A549 (cell line): ENCODE data around the gene CHURC1. TPM values are rescaled to one million over a fixed set of nuclear protein-coding genes. Genes with fewer than 3 reads are reported as not detected.

ENCODE experiments used
- ATAC-seq, 2 experiments: fragments of 200-7000 bp in 1 of 2; fragments of >200 bp in 1 of 2; cut with Nextera tagmentation in 1 of 2; cut with Tn5 transposase in 1 of 2; 3 replicates each; pipeline versions ENCODE4 v1.8.0 to v1.9.1; 2018 to 2020; ENCODE audit warnings: mild to moderate bottlenecking in 1 of 2, moderate library complexity in 1 of 2
- CTCF ChIA-PET: fragments of 300-600 bp; sonication (Branson Sonifier 250); formaldehyde crosslinking; extraction: SDS; loops from one replicate; lab custom pipeline; 2021; ENCODE audit warnings: antibody characterized with exemption, inconsistent platforms; lab: Yijun Ruan, JAX
- POLR2A ChIA-PET: fragments of 350-600 bp; formaldehyde crosslinking; extraction: SDS; loops from one replicate; lab custom pipeline; 2021; ENCODE audit warnings: antibody characterized with exemption, inconsistent platforms; lab: Yijun Ruan, JAX
- DNase-seq, 2 experiments: peaks; one replicate each; pipeline versions ENCODE4 v3.0.0 to v3.0.0-alpha.2; 2011 to 2016; ENCODE audit warnings: low read depth in 1 of 2, low spot score in 1 of 2
- FAIRE-seq: peaks from 2 replicates; lab custom pipeline; 2011; peaks lifted over from hg19 to GRCh38; lab: Jason Lieb, UNC
- H3K27ac ChIP-seq, 2 experiments: fragments of >200 bp; sonication (Bioruptor Twin); formaldehyde crosslinking; 3 replicates each; pipeline ENCODE4 v1.5.1; 2016 to 2017
- H3K4me1 ChIP-seq: fragments of >200 bp; sonication (Bioruptor Twin); formaldehyde crosslinking; 3 replicates; pipeline ENCODE4 v1.6.1; 2016
- H3K4me2 ChIP-seq: fragments of >200 bp; sonication (Bioruptor Twin); formaldehyde crosslinking; 3 replicates; pipeline ENCODE4 v1.6.1; 2016
- H3K4me3 ChIP-seq: fragments of >200 bp; sonication (Bioruptor Twin); formaldehyde crosslinking; 3 replicates; pipeline ENCODE4 v1.5.1; 2016
- H3K9me3 ChIP-seq: fragments of >200 bp; sonication (Bioruptor Twin); formaldehyde crosslinking; 3 replicates; pipeline ENCODE4 v1.6.1; 2016
- ATOH8 ChIP-seq: fragments of 250-450 bp; sonication (Bioruptor Pico); IDR thresholded peaks from 2 replicates; pipeline ENCODE4 v1.5.0; 2020; ENCODE audit warnings: low read depth, mild to moderate bottlenecking, moderate library complexity
- CBX2 ChIP-seq: fragments of 200-600 bp; sonication (generic); IDR thresholded peaks from 2 replicates; pipeline ENCODE4 v1.6.1; 2016; ENCODE audit warnings: low read depth, mild to moderate bottlenecking, borderline replicate concordance
- CEBPB ChIP-seq, 2 experiments: fragments of >200 bp in 1 of 2; sonication (Bioruptor Twin) in 1 of 2; formaldehyde crosslinking in 1 of 2; IDR thresholded peaks; 2 replicates each; pipeline ENCODE4 v1.6.1; 2012 to 2016
- CHD2 ChIP-seq: fragments of 150-350 bp; IDR thresholded peaks from 2 replicates; pipeline ENCODE4 v1.6.1; 2014; ENCODE audit warnings: low read length; ENCODE audit not compliant: partially characterized antibody
- E2F6 ChIP-seq: IDR thresholded peaks from 2 replicates; pipeline ENCODE4 v1.6.1; 2012; ENCODE audit warnings: low read depth, borderline replicate concordance
- EHF ChIP-seq: fragments of 250-450 bp; sonication (Bioruptor Pico); IDR thresholded peaks from 2 replicates; pipeline ENCODE4 v1.5.0; 2020; ENCODE audit warnings: mild to moderate bottlenecking
- ESRRA ChIP-seq: fragments of 150-350 bp; IDR thresholded peaks from 2 replicates; pipeline ENCODE4 v1.6.1; 2014; ENCODE audit warnings: mild to moderate bottlenecking, low read length, borderline replicate concordance
- FOSL2 ChIP-seq, 2 experiments: fragments of 450-650 bp in 1 of 2; fragments of >200 bp in 1 of 2; sonication (Bioruptor Twin) in 1 of 2; formaldehyde crosslinking; IDR thresholded peaks; 2 replicates each; pipeline versions ENCODE4 v1.5.0 to v1.6.1; 2016 to 2020; ENCODE audit warnings: mild to moderate bottlenecking in 1 of 2, moderate library complexity in 1 of 2
- HDAC2 ChIP-seq: fragments of 200-600 bp; sonication (generic); IDR thresholded peaks from 2 replicates; pipeline ENCODE4 v1.6.1; 2016
- HOXA7 ChIP-seq: fragments of 250-450 bp; sonication (Bioruptor Pico); IDR thresholded peaks from 2 replicates; pipeline ENCODE4 v1.5.0; 2020; ENCODE audit warnings: mild to moderate bottlenecking, moderate library complexity
- MAZ ChIP-seq: fragments of 150-350 bp; IDR thresholded peaks from 2 replicates; pipeline ENCODE4 v1.6.1; 2014; ENCODE audit warnings: antibody characterized with exemption, low read depth, low read length, borderline replicate concordance
- MYC ChIP-seq: IDR thresholded peaks from 2 replicates; pipeline ENCODE4 v1.6.1; 2012; ENCODE audit warnings: mild to moderate bottlenecking, inconsistent platforms, low read length, improper control_type of control experiment, borderline replicate concordance
- NFE2L2 ChIP-seq: fragments of 150-350 bp; conservative IDR thresholded peaks from 2 replicates; pipeline ENCODE4 v1.6.1; 2014; ENCODE audit warnings: low read length
- NPAS2 ChIP-seq: fragments of 250-450 bp; sonication (Bioruptor Pico); IDR thresholded peaks from 2 replicates; pipeline ENCODE4 v1.8.0; 2022; ENCODE audit warnings: mild to moderate bottlenecking, moderate library complexity, borderline replicate concordance
- PHF8 ChIP-seq: fragments of 200-600 bp; sonication (generic); IDR thresholded peaks from 2 replicates; pipeline ENCODE4 v1.6.1; 2016; ENCODE audit warnings: low read depth, mild to moderate bottlenecking, antibody characterized with exemption, moderate library complexity, borderline replicate concordance
- POLR2A ChIP-seq: IDR thresholded peaks from 2 replicates; pipeline ENCODE4 v1.6.1; 2012; ENCODE audit warnings: mild to moderate bottlenecking, low read length
- RFX5 ChIP-seq: fragments of 450-650 bp; IDR thresholded peaks from 2 replicates; pipeline ENCODE4 v1.7.1; 2014; ENCODE audit warnings: antibody characterized with exemption, mild to moderate bottlenecking, moderate library complexity
- TFCP2L1 ChIP-seq: fragments of 250-450 bp; sonication (Bioruptor Pico); IDR thresholded peaks from 2 replicates; pipeline ENCODE4 v1.5.0; 2021; ENCODE audit warnings: mild to moderate bottlenecking
- ZC3H11A ChIP-seq: fragments of 450-650 bp; IDR thresholded peaks from 2 replicates; pipeline ENCODE4 v1.6.1; 2014; ENCODE audit warnings: antibody characterized with exemption, mild to moderate bottlenecking
- ZNF302 ChIP-seq: fragments of 250-450 bp; sonication (Bioruptor Pico); IDR thresholded peaks from 2 replicates; pipeline ENCODE4 v1.9.0; 2021; ENCODE audit warnings: inconsistent platforms, mild to moderate bottlenecking, moderate library complexity
- ZSCAN20 ChIP-seq: fragments of 250-450 bp; sonication (Bioruptor Pico); IDR thresholded peaks from 2 replicates; pipeline ENCODE4 v1.8.0; 2022; ENCODE audit warnings: mild to moderate bottlenecking, moderate library complexity
- WGBS: methylation state at CpG from one replicate; pipeline ENCODE4 v1.1.6; 2017; ENCODE audit errors: missing lambda C conversion rate; 5-methylcytosine and 5-hydroxymethylcytosine counted together
- polyA plus RNA-seq, 4 experiments: library from polyadenylated mRNA; depleted of rRNA in 3 of 4; stranded (reverse); fragments of >200 nt; fragmentation: RNase III in 1 of 4; extraction: RNeasy Plus Mini Kit Qiagen cat#74134 plus additional on column Dnase treatment in 1 of 4; gene quantifications; 2 replicates in 3 of 4; 3 replicates in 1 of 4; pipeline ENCODE4 v1.2.3, GENCODE V29; 2011 to 2017
- TF ChIP-seq, protein P1 (sequence below): IDR thresholded peaks from 2 replicates; pipeline ENCODE4 v1.6.1; 2012
- TF ChIP-seq, protein P2 (sequence below): IDR thresholded peaks from 2 replicates; pipeline ENCODE4 v1.6.1; 2012
- TF ChIP-seq, protein P3 (sequence below): fragments of 200-600 bp; sonication (generic); IDR thresholded peaks from 2 replicates; pipeline ENCODE4 v1.6.1; 2016; ENCODE audit warnings: antibody characterized with exemption, mild to moderate bottlenecking, moderate library complexity

Gene CHURC1
- polyA plus RNA-seq, 2 of the 4 experiments (the other 2 are of a cell fraction) = 151 to 153 TPM

DNA sequence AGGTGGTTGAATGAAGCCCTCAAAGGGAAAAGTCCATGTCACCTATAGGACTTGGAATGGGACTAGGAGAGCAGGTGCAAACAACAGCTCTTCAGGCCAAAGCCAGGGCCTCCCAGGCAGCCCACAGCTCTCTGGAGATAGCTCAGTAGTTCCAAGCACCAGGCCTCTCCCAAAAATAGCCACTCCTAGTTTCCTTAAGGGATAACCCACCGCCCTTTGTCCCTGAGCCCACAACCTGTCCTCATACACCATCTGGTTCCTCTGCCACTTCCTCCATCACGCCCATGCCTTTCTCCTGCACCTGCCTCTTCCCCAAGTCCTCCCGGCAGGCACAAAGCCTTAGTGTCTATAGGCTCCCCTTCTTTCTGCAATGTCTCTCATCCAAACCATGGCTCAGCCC is 55.8 kb downstream of the CHURC1 start:
- CTCF ChIA-PET = interaction anchor here (0.7 to 2.0 kb wide), 6 partner anchors 9 to 146 kb away, joined by 3 to 11 read pairs (median 4); partner anchors contain the start of gene FNTB
- ATAC-seq = no peak
- Histone ChIP-seq H3K27ac (no peak overlapping the region), H3K4me2 (peak overlapping the region; percentile 94; the same call in 2 of the 3 replicates), H3K9me3 (no peaks in the 10 kb centered on the region), H3K4me1 (peaks cover 22% of the 10 kb centered on the region; the same call in 2 of the 3 replicates), H3K4me3 (no peak overlapping the region)
- no peak for TF ChIP-seq CHD2
- no peak for TF ChIP-seq PHF8
- TF ChIP-seq POLR2A = no peak
- TF ChIP-seq, protein P1, sequence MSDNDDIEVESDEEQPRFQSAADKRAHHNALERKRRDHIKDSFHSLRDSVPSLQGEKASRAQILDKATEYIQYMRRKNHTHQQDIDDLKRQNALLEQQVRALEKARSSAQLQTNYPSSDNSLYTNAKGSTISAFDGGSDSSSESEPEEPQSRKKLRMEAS = no peak
- TF ChIP-seq CEBPB (IDR thresholded peaks at IDR 0.05) = no peak
- no peak for TF ChIP-seq ZNF302 (CRISPR knock-in tag)
- TF ChIP-seq MYC = no peak
- TF ChIP-seq ATOH8 = no peak
- no peak for TF ChIP-seq HOXA7 (CRISPR knock-in tag)
- TF ChIP-seq, protein P2, sequence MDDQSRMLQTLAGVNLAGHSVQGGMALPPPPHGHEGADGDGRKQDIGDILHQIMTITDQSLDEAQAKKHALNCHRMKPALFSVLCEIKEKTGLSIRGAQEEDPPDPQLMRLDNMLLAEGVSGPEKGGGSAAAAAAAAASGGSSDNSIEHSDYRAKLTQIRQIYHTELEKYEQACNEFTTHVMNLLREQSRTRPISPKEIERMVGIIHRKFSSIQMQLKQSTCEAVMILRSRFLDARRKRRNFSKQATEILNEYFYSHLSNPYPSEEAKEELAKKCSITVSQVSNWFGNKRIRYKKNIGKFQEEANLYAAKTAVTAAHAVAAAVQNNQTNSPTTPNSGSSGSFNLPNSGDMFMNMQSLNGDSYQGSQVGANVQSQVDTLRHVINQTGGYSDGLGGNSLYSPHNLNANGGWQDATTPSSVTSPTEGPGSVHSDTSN = no peak
- no peak for TF ChIP-seq MAZ
- TF ChIP-seq HDAC2 = no peak
- TF ChIP-seq ZSCAN20 (CRISPR knock-in tag) = no peak
- TF ChIP-seq RFX5 = no peak
- no peak for TF ChIP-seq NFE2L2
- WGBS = 94% methylated on average over 3 of the region's 3 CpGs
- POLR2A ChIA-PET = interaction anchor here (1.1 kb wide), 1 partner anchor 16 kb away, joined by 4 read pairs; the partner anchor contains the start of gene FNTB
- no peak for FAIRE-seq
- DNase-seq = no peak

GRCh38 chr14:64970776-64971477 is 56.7 kb downstream of the CHURC1 start:
- TF ChIP-seq ATOH8 = no peak
- TF ChIP-seq HDAC2 = no peak
- TF ChIP-seq PHF8 = no peak
- TF ChIP-seq TFCP2L1 (CRISPR knock-in tag) = no peak
- no peak for TF ChIP-seq FOSL2 (IDR thresholded peaks at IDR 0.05)
- TF ChIP-seq FOSL2 (CRISPR knock-in tag; IDR thresholded peaks at IDR 0.05) = no peak
- TF ChIP-seq ZC3H11A = no peak
- peak overlapping the region; percentile 94 for H3K4me2 ChIP-seq
- no peaks in the 10 kb centered on the region for H3K9me3 ChIP-seq
- WGBS = 69% methylated on average over 7 of the region's 8 CpGs
- CTCF ChIA-PET = interaction anchor here (1.0 to 2.0 kb wide), 4 partner anchors 8 to 147 kb away, joined by 3 to 11 read pairs (median 4); no protein-coding TSS in a partner anchor
- peak; percentile 37 to 45; a peak in 3 of 6 replicates for ATAC-seq
- FAIRE-seq = no peak
- H3K4me3 ChIP-seq = peak overlapping the region; percentile 61
- POLR2A ChIA-PET = interaction anchor here (0.6 to 1.1 kb wide), 2 partner anchors 15 to 185 kb away, joined by 3 to 4 read pairs; partner anchors contain the start of gene FNTB
- H3K27ac ChIP-seq = peak overlapping the region; percentile 79 to 94
- peak; percentile 23 to 46 for DNase-seq
- H3K4me1 ChIP-seq = peaks cover 22% of the 10 kb centered on the region; the same call in 2 of the 3 replicates

DNA sequence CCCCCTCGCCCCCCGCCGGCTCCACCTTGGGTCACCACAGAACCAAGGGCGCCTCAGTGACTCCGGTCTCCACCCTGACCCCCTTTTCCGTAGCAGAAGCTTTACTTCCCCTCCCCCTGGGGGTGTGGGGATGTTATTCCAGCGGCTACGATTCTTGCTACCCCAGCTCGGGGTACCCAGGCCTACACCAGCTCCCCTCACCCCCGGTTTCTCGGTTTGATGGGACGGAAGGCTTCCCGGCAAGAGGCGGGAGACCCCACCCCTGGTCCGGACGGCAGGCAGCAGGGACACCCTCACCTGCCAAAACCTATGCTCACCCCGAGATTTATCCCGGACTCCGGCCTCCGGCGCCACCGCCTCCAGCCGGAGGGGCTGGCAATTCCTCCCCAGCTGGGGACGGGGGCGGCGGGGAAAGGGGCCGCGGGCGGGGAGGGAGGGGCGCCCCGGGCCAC is 57.3 kb downstream of the CHURC1 start:
- Histone ChIP-seq H3K9me3 (no peaks in the 10 kb centered on the region), H3K27ac (peak overlapping the region; percentile 79 to 94), H3K4me1 (peaks cover 22% of the 10 kb centered on the region; the same call in 2 of the 3 replicates), H3K4me2 (peak overlapping the region; percentile 94), H3K4me3 (peak overlapping the region; percentile 61)
- DNase-seq = no peak
- ATAC-seq = peak in 1 of 2 experiments; percentile 22; a peak in 3 of 6 replicates
- ChIA-PET CTCF (interaction anchor here (1.0 to 2.0 kb wide), 3 partner anchors 9 to 11 kb away, joined by 3 to 11 read pairs (median 4); no protein-coding TSS in a partner anchor), POLR2A (interaction anchor here (0.6 kb wide), 1 partner anchor 185 kb away, joined by 3 read pairs; no protein-coding TSS in a partner anchor)
- FAIRE-seq = no peak
- WGBS = 9% methylated on average over 5 of the region's 31 CpGs
- TF ChIP-seq, protein P3, sequence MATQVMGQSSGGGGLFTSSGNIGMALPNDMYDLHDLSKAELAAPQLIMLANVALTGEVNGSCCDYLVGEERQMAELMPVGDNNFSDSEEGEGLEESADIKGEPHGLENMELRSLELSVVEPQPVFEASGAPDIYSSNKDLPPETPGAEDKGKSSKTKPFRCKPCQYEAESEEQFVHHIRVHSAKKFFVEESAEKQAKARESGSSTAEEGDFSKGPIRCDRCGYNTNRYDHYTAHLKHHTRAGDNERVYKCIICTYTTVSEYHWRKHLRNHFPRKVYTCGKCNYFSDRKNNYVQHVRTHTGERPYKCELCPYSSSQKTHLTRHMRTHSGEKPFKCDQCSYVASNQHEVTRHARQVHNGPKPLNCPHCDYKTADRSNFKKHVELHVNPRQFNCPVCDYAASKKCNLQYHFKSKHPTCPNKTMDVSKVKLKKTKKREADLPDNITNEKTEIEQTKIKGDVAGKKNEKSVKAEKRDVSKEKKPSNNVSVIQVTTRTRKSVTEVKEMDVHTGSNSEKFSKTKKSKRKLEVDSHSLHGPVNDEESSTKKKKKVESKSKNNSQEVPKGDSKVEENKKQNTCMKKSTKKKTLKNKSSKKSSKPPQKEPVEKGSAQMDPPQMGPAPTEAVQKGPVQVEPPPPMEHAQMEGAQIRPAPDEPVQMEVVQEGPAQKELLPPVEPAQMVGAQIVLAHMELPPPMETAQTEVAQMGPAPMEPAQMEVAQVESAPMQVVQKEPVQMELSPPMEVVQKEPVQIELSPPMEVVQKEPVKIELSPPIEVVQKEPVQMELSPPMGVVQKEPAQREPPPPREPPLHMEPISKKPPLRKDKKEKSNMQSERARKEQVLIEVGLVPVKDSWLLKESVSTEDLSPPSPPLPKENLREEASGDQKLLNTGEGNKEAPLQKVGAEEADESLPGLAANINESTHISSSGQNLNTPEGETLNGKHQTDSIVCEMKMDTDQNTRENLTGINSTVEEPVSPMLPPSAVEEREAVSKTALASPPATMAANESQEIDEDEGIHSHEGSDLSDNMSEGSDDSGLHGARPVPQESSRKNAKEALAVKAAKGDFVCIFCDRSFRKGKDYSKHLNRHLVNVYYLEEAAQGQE = no peak
- TF ChIP-seq E2F6 = no peak
- TF ChIP-seq ESRRA = no peak
- TF ChIP-seq, protein P1 = no peak
- TF ChIP-seq NPAS2 (CRISPR knock-in tag) = no peak
- TF ChIP-seq EHF (CRISPR knock-in tag) = no peak
- no peak for TF ChIP-seq CBX2
